Upper lobe of right lung (tissue), 1 donor: ENCODE measurements around the gene STPG4. TPM values are rescaled to one million over a fixed set of nuclear protein-coding genes. Genes with fewer than 3 reads are reported as not detected.

Experiments
- ATAC-seq: fragments of 200-7000 bp; cut with Tn5 transposase; one replicate; pipeline ENCODE4 v1.9.1; 2020; ENCODE audit warnings: mild to moderate bottlenecking, moderate library complexity
- DNase-seq: peaks from one replicate; pipeline ENCODE4 v3.0.0-alpha.2; 2020
- H3K27ac ChIP-seq: fragments of 200-600 bp; one replicate; pipeline ENCODE4 v1.8.0; 2022
- H3K27me3 ChIP-seq: fragments of 200-600 bp; one replicate; pipeline ENCODE4 v1.8.0; 2022; ENCODE audit warnings: mild to moderate bottlenecking
- H3K36me3 ChIP-seq: fragments of 200-600 bp; one replicate; pipeline ENCODE4 v1.8.0; 2022
- H3K4me1 ChIP-seq: fragments of 200-600 bp; one replicate; pipeline ENCODE4 v1.8.0; 2022
- H3K4me3 ChIP-seq: fragments of 200-600 bp; one replicate; pipeline ENCODE4 v1.8.0; 2022; ENCODE audit warnings: mild to moderate bottlenecking
- H3K9me3 ChIP-seq: fragments of 200-600 bp; one replicate; pipeline ENCODE4 v1.8.0; 2022
- CTCF ChIP-seq: fragments of 200-600 bp; IDR thresholded peaks from one replicate; pipeline ENCODE4 v1.8.0; 2022; ENCODE audit warnings: antibody characterized with exemption
- intact Hi-C: fragments of 100-400 bp; cut with DNase I; formaldehyde crosslinking; loops from one replicate; pipeline ENCODE4 v1.11.0; 2022
- total RNA-seq: library from RNA; stranded (reverse); fragmentation: NEBNext Ultra II Directional; extraction: Animal tissue kit (Norgen Biotek cat#: 25700); gene quantifications from one replicate; pipeline ENCODE4 v1.2.1, GENCODE V29; 2021
- donor health status: DM: no; HTN: yes; CAD: no; lungs with severe emphysema.

Gene STPG4
- total RNA-seq, 1 donor from 2014 or later, result not detected

- peaks cover 21% of the 10 kb centered on the region for H3K36me3 ChIP-seq
- no peak for ATAC-seq
- peak overlapping the region; percentile 36 for H3K27ac ChIP-seq
- no peak for TF ChIP-seq CTCF
- H3K9me3 ChIP-seq, result no peaks in the 10 kb centered on the region
- peaks cover 60% of the 10 kb centered on the region for H3K4me1 ChIP-seq
- DNase-seq, result no peak
- no peak overlapping the region for H3K4me3 ChIP-seq
- H3K27me3 ChIP-seq, result no peaks in the 10 kb centered on the region
- intact Hi-C loops, result no loop called here
Observed at GRCh38 chr2:47061944-47062678, 93.0 kb downstream of the STPG4 start.

- Histone ChIP-seq H3K36me3 (peaks cover 21% of the 10 kb centered on the region), H3K9me3 (no peaks in the 10 kb centered on the region), H3K27me3 (no peaks in the 10 kb centered on the region), H3K4me3 (no peak overlapping the region), H3K4me1 (peaks cover 60% of the 10 kb centered on the region), H3K27ac (peak overlapping the region; percentile 26)
- no peak for ATAC-seq
- DNase-seq, result no peak
- TF ChIP-seq CTCF, result no peak
- intact Hi-C loops, result no loop called here
Observed at GRCh38 chr2:47060652-47061170, 94.4 kb downstream of the STPG4 start.

- no peaks in the 10 kb centered on the region for H3K9me3 ChIP-seq
- H3K27me3 ChIP-seq, result no peaks in the 10 kb centered on the region
- peaks cover 28% of the 10 kb centered on the region for H3K36me3 ChIP-seq
- peaks cover 53% of the 10 kb centered on the region for H3K4me1 ChIP-seq
- TF ChIP-seq CTCF, result no peak
- no peak overlapping the region for H3K4me3 ChIP-seq
- ATAC-seq, result peak; percentile 69
- no peak for DNase-seq
- intact Hi-C loops, result no loop called here
- peak overlapping the region; percentile 84 for H3K27ac ChIP-seq
Observed at GRCh38 chr2:47058003-47058931, 96.8 kb downstream of the STPG4 start.

- Histone ChIP-seq H3K36me3 (peaks cover 22% of the 10 kb centered on the region), H3K9me3 (no peaks in the 10 kb centered on the region), H3K27ac (peak overlapping the region; percentile 84), H3K27me3 (no peaks in the 10 kb centered on the region), H3K4me3 (no peak overlapping the region), H3K4me1 (peaks cover 53% of the 10 kb centered on the region)
- no peak for TF ChIP-seq CTCF
- intact Hi-C loops, result no loop called here
- DNase-seq, result no peak
- ATAC-seq, result no peak
Observed at GRCh38 chr2:47057687-47058002, 97.5 kb downstream of the STPG4 start.

- ATAC-seq (peak; percentile 77), DNase-seq (no peak)
- peak overlapping the region; percentile 84 for H3K27ac ChIP-seq
- no peaks in the 10 kb centered on the region for H3K9me3 ChIP-seq
- peaks cover 18% of the 10 kb centered on the region for H3K36me3 ChIP-seq
- H3K27me3 ChIP-seq, result no peaks in the 10 kb centered on the region
- intact Hi-C loops, result no loop called here
- H3K4me1 ChIP-seq, result peaks cover 49% of the 10 kb centered on the region
- no peak for TF ChIP-seq CTCF
- no peak overlapping the region for H3K4me3 ChIP-seq
Observed at GRCh38 chr2:47056868-47057686, 98.0 kb downstream of the STPG4 start.
